Skin epidermis (tissue), 12 donors: Measurements from ENCODE around the gene RPAP3.

ENCODE experiments used
- H3K27ac ChIP-seq, 21 experiments: fragments of 200-600 bp; sonication (generic) in 11 of 21; one replicate each; pipeline ENCODE4 v1.5.0; 2020; ENCODE audit warnings: mild to moderate bottlenecking in 3 of 21, inconsistent platforms in 2 of 21, moderate library complexity in 2 of 21
- H3K4me3 ChIP-seq, 7 experiments: fragments of 200-600 bp; sonication (generic) in 2 of 7; one replicate each; pipeline ENCODE4 v1.5.0; 2020; ENCODE audit warnings: inconsistent platforms in 2 of 7, mild to moderate bottlenecking in 2 of 7, moderate library complexity in 1 of 7

RPAP3 gene

DNA sequence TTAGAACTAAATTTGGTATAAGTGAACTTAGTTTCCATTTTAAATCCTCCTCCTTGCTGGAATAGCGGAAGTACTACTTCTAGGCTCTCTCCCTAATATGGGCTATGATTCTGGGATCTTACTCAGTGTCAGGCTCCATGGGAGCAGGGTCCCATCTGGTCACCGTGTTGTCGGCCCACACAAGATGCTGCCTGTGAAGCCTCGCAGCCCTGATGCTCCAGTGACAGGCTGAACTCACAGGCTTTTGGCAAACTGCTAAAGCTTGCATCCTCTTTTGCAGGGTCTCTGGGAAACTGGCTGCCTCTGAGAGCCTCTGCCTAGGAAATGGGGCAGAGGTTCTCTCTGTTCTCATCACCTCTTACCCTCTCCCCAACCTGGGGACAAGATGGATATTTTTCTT, 88.4 kb downstream of the RPAP3 start:
- Histone ChIP-seq H3K4me3 (no peak overlapping the region), H3K27ac (no peak overlapping the region)

DNA sequence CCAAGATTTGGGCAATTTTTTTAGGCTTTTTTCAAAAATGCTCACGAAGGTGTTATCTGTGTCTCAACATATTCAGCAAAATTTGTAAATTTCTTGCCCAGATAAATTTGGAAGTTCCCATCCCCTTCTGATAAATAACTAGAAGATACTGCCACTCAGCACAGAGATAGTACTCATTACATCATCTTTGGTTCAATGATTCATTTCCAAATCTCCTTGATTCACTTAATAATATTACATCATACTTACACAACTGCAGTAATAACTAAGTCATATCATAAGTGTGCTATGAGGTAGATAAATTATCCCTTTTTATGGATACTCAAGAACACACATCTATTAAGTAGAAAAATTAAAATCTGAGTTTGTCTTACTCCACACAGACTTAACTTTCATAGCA, 89.4 kb downstream of the RPAP3 start:
- no peak overlapping the region for H3K27ac ChIP-seq
- H3K4me3 ChIP-seq: no peak overlapping the region

DNA sequence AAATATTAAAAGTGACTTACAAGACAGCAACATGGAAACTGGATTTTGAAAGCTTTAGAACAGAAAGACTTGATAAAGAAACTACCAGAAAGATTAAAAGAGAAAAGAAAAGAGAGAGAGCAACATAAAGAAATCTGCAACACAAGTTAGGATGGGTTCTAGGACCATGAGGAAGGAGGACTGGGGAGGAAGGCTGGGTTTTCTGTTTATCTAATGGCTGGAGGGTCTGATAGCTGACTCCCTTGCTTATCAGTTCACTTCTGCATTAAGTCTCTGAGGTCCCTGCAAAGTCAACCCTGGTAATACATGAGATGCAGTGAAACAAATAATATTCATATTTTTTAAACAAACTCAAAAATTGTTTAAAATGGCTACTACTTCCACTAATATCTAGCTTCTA, 90.1 kb downstream of the RPAP3 start:
- Histone ChIP-seq H3K27ac (no peak overlapping the region), H3K4me3 (no peak overlapping the region)

DNA sequence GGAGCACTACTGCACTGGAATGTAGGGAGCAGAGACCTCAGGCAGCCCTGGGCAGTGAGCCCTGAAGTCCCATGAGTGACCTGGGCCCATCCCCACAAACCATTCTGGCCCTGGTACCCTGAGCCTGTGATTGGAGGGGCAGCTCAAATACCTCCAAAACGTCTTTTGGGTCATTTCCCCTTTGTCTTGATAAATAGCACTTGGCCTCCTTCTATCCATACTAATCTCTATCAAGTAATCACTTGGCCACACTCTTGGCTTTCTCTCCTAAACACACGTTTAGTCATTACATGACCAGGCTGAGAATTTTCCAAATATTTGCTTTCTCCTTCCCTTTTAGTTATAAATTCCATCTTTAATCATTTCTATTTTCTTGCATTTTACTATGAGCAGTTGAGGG, 91.3 kb downstream of the RPAP3 start:
- H3K4me3 ChIP-seq: no peak overlapping the region
- H3K27ac ChIP-seq: no peak overlapping the region

DNA sequence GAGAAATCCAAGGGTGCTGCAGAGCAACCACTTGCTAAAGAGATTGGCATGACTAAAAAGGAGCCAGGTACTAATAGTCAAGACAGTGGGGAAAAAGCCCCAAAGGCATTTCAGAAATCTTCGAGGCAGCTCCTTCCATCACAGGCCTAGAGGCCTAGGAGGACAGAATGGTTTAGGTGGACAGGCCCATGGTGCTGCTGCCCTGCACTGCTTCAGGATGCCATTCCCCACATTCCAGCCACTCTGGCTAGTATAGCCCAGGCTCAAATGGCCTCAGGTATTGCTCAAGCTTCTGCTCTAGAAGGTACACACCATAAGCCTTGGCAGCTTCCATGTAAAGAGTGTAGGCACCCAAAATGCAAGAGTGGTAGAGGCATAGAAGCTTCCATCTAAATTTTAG, 92.9 kb downstream of the RPAP3 start:
- Histone ChIP-seq H3K4me3 (no peak overlapping the region), H3K27ac (no peak overlapping the region)

DNA sequence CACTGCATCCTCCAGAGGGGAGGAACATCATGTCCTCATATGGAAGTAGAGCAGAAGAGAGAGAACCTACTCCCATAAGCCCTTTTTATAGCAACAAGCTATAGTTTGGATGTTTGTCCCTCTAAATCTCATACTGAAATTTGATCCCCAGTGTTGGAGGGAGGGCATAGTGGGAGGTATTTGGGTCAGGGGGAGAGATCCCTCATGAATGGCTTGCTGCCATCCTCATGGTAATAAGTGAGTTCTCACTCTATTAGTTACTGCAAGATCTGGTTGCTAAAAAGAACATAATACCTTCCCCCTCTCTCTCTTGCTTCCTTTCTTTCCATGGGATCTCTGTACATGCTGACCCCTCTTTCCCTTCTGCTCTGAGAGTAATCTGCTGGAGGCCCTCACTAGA, 93.9 kb downstream of the RPAP3 start:
- Histone ChIP-seq H3K4me3 (no peak overlapping the region), H3K27ac (no peak overlapping the region)
